Measurements from ENCODE around the gene DTX3.
"Not testable (repeated sequence)": the region's sequence is repeated elsewhere in the genome, so short reads cannot be mapped to it uniquely, and the experiment has no call there.

DTX3 gene

DNA sequence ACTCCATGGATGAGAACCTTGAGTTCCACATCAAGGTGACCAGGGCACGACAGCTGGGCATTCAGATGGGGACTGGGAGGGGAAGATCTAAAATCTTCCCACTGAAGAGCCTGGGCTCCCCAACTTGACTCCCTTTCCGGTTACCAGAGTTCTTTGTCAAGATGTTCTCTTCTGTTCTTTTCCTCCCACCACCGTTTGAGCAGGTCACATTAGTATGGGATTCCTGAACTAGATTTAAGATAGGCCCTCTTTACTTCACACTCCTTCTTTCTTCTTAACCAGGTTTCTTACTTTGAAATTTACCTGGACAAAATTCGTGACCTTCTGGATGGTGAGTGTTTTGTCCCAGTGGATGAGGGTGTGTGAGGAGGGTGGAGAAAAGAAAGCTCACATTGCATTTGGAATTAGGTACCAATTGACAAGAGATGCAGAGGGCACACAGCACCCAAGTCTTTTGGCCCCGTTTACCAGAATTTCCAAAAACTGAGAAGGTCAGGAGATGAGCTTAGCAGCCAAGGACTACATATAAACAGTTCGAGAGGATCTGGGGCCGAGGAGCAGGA lies 40.4 kb upstream of the DTX3 start:
- TF ChIP-seq, protein P1, sequence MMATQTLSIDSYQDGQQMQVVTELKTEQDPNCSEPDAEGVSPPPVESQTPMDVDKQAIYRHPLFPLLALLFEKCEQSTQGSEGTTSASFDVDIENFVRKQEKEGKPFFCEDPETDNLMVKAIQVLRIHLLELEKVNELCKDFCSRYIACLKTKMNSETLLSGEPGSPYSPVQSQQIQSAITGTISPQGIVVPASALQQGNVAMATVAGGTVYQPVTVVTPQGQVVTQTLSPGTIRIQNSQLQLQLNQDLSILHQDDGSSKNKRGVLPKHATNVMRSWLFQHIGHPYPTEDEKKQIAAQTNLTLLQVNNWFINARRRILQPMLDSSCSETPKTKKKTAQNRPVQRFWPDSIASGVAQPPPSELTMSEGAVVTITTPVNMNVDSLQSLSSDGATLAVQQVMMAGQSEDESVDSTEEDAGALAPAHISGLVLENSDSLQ (IDR thresholded peaks at IDR 0.05): no peak
- TF ChIP-seq ZNF384 (IDR thresholded peaks at IDR 0.05) (no peak), ELF4 (IDR thresholded peaks at IDR 0.05) (no peak), FOXM1 (IDR thresholded peaks at IDR 0.05; ENCODE audit: borderline replicate concordance) (no peak), FOXK2 (IDR thresholded peaks at IDR 0.05) (no peak), FOXA1 (IDR thresholded peaks at IDR 0.05) (no peak), TARDBP (IDR thresholded peaks at IDR 0.05) (no peak), BHLHE40 (IDR thresholded peaks at IDR 0.05; ENCODE audit: borderline replicate concordance) (no peak), ARNT (IDR thresholded peaks at IDR 0.05) (no peak), NFRKB (IDR thresholded peaks at IDR 0.05) (no peak), CTBP1 (IDR thresholded peaks at IDR 0.05; ENCODE audit: borderline replicate concordance) (no peak), HDGF (IDR thresholded peaks at IDR 0.05; ENCODE audit: borderline replicate concordance) (no peak), SUZ12 (IDR thresholded peaks at IDR 0.05) (no peak), LEF1 (IDR thresholded peaks at IDR 0.05; ENCODE audit: borderline replicate concordance) (no peak), L3MBTL2 (conservative IDR thresholded peaks at IDR 0.05) (no peak), SP1 (IDR thresholded peaks at IDR 0.05) (no peak)
- ChIA-PET POLR2A (no interaction called here), CTCF (interaction anchor here (1.5 kb wide), 1 partner anchor 19 kb away, joined by 3 read pairs; no protein-coding TSS in a partner anchor)

GRCh38 chr12:57568838-57569237 lies 35.8 kb upstream of the DTX3 start:
- ChIA-PET POLR2A (interaction anchor here (1.0 kb wide), 1 partner anchor 48 kb away, joined by 3 read pairs; the partner anchor contains the start of gene DDIT3), CTCF (no interaction called here)
- TF ChIP-seq, protein P1 (IDR thresholded peaks at IDR 0.05): no peak
- TF ChIP-seq FOXM1 (IDR thresholded peaks at IDR 0.05; ENCODE audit: borderline replicate concordance): no peak
- TF ChIP-seq SP1 (IDR thresholded peaks at IDR 0.05): no peak
- no peak for TF ChIP-seq BHLHE40 (IDR thresholded peaks at IDR 0.05; ENCODE audit: borderline replicate concordance)
- no peak for TF ChIP-seq HDGF (IDR thresholded peaks at IDR 0.05; ENCODE audit: borderline replicate concordance)
- no peak for DNase-seq (ENCODE audit: extremely low spot score)

More for the DNA sequence above, 40.4 kb upstream of the DTX3 start:
- DNase-seq (ENCODE audit: extremely low spot score): no peak

GRCh38 chr12:57569858-57570257 lies 34.8 kb upstream of the DTX3 start:
- TF ChIP-seq CTBP1 (IDR thresholded peaks at IDR 0.05; ENCODE audit: borderline replicate concordance) (no peak), SP1 (IDR thresholded peaks at IDR 0.05) (no peak), HDGF (IDR thresholded peaks at IDR 0.05; ENCODE audit: borderline replicate concordance) (no peak), FOXM1 (IDR thresholded peaks at IDR 0.05; ENCODE audit: borderline replicate concordance) (no peak), FOXK2 (IDR thresholded peaks at IDR 0.05) (no peak), ARNT (IDR thresholded peaks at IDR 0.05) (no peak), BHLHE40 (IDR thresholded peaks at IDR 0.05; ENCODE audit: borderline replicate concordance) (no peak), L3MBTL2 (conservative IDR thresholded peaks at IDR 0.05) (no peak)
- TF ChIP-seq, protein P1 (IDR thresholded peaks at IDR 0.05): no peak
- ChIA-PET POLR2A (interaction anchor here (1.0 kb wide), 1 partner anchor 49 kb away, joined by 3 read pairs; the partner anchor contains the start of gene DDIT3), CTCF (no interaction called here)
- DNase-seq (ENCODE audit: extremely low spot score): no peak

GRCh38 chr12:57570438-57570837 lies 34.2 kb upstream of the DTX3 start:
- CTCF ChIA-PET: interaction anchor here (0.6 to 1.9 kb wide), 2 partner anchors 10 to 13 kb away, joined by 3 to 11 read pairs; no protein-coding TSS in a partner anchor
- POLR2A ChIA-PET: not testable (repeated sequence)

GRCh38 chr12:57571926-57572762 lies 32.5 kb upstream of the DTX3 start:
- TF ChIP-seq NFRKB (IDR thresholded peaks at IDR 0.05): no peak

More at GRCh38 chr12:57570438-57570837, 34.2 kb upstream of the DTX3 start:
- DNase-seq (ENCODE audit: extremely low spot score): not testable (repeated sequence)

GRCh38 chr12:57574795-57575194 lies 29.8 kb upstream of the DTX3 start:
- no peak for DNase-seq (ENCODE audit: extremely low spot score)
- POLR2A ChIA-PET: interaction anchor here (0.8 to 1.1 kb wide), 2 partner anchors 36 to 170 kb away, joined by 3 read pairs; partner anchors contain the start of genes ARHGEF25 and TSPAN31
- CTCF ChIA-PET: interaction anchor here (0.6 to 1.4 kb wide), 4 partner anchors 9 to 162 kb away, joined by 3 to 5 read pairs (median 3); no protein-coding TSS in a partner anchor
- TF ChIP-seq FOXA1 (IDR thresholded peaks at IDR 0.05): no peak
- TF ChIP-seq, protein P1 (IDR thresholded peaks at IDR 0.05): no peak

More at GRCh38 chr12:57571926-57572762, 32.5 kb upstream of the DTX3 start:
- no peak for DNase-seq (ENCODE audit: extremely low spot score)
- ChIA-PET CTCF (interaction anchor here (1.9 kb wide), 1 partner anchor 11 kb away, joined by 11 read pairs; no protein-coding TSS in a partner anchor), POLR2A (interaction anchor here (1.2 kb wide), 1 partner anchor 25 kb away, joined by 3 read pairs; no protein-coding TSS in a partner anchor)
